Gastrocnemius medialis (tissue), 4 donors: ENCODE measurements around the gene NOTCH1. TPM values are rescaled to one million over a fixed set of nuclear protein-coding genes. Genes with fewer than 3 reads are reported as not detected.

ENCODE experiments used
- ATAC-seq, 2 donors: fragments of 150-250 bp; one replicate each; pipeline ENCODE4 v1.9.1; 2016
- DNase-seq, 2 donors: peaks; one replicate each; pipeline ENCODE4 v3.0.0-alpha.2; 2019
- H3K27ac ChIP-seq, 4 donors: fragments of 200-600 bp; sonication (generic); 1 replicate in 1 of 4; 2 replicates in 3 of 4; pipeline ENCODE4 v1.5.1; 2016 to 2018; ENCODE audit warnings: mild to moderate bottlenecking in 2 of 4, moderate library complexity in 1 of 4
- H3K27me3 ChIP-seq, 3 donors: fragments of 200-600 bp; sonication (generic) in 2 of 3; 1 replicate in 1 of 3; 2 replicates in 2 of 3; pipeline versions ENCODE4 v1.5.1 to v1.6.0; 2016 to 2019; ENCODE audit warnings: mild to moderate bottlenecking in 1 of 3, moderate library complexity in 1 of 3
- H3K36me3 ChIP-seq, 2 donors: fragments of 200-600 bp; sonication (generic) in 1 of 2; one replicate each; pipeline ENCODE4 v1.5.1; 2017 to 2018
- H3K4me1 ChIP-seq, 2 donors: fragments of 200-600 bp; sonication (generic) in 1 of 2; one replicate each; pipeline ENCODE4 v1.5.1; 2016 to 2017; ENCODE audit warnings: mild to moderate bottlenecking in 2 of 2
- H3K4me3 ChIP-seq, 4 donors: fragments of 200-600 bp; sonication (generic) in 3 of 4; 1 replicate in 1 of 4; 2 replicates in 3 of 4; pipeline ENCODE4 v1.5.1; 2016 to 2019; ENCODE audit warnings: mild to moderate bottlenecking in 2 of 4
- H3K9me3 ChIP-seq, 3 donors: fragments of 200-600 bp; sonication (generic) in 2 of 3; 1 replicate in 1 of 3; 2 replicates in 2 of 3; pipeline ENCODE4 v1.5.1; 2016 to 2019
- POLR2A ChIP-seq, 2 donors: fragments of 450-650 bp; IDR thresholded peaks; one replicate each; pipeline ENCODE4 v1.6.1; 2017; ENCODE audit warnings: antibody characterized with exemption in 2 of 2, mild to moderate bottlenecking in 2 of 2, moderate library complexity in 2 of 2
- in situ Hi-C, 4 donors: fragments of 200-750 bp; cut with MboI; loops; one replicate each; pipeline versions ENCODE4 v1.15.0 to v1.8.0; 2017; ENCODE audit warnings: low sequenced_read_pairs in 4 of 4
- intact Hi-C: fragments of 100-400 bp; cut with DNase I; formaldehyde crosslinking; loops from one replicate; pipeline ENCODE4 v1.15.1; 2023; ENCODE audit warnings: low total_unique reads
- total RNA-seq, 4 donors: library from RNA; depleted of rRNA; stranded (reverse); fragments of >200 nt; gene quantifications; one replicate each; pipeline versions ENCODE4 v1.1.0 to v1.2.3, GENCODE V29; 2016
- TF ChIP-seq, protein P1 (sequence below), 5 experiments: fragments of 450-650 bp in 3 of 5; fragments of 200-600 bp in 2 of 5; sonication (generic) in 2 of 5; IDR thresholded peaks in 4 of 5; conservative IDR thresholded peaks in 1 of 5; 1 replicate in 4 of 5; 2 replicates in 1 of 5; pipeline ENCODE4 v1.5.1; 2016 to 2019; ENCODE audit warnings: antibody characterized with exemption in 5 of 5, mild to moderate bottlenecking in 3 of 5, moderate library complexity in 3 of 5

Gene NOTCH1
- total RNA-seq, 4 donors from 2014 or later = 6.3 to 15.4 (median 8.2) TPM

DNA sequence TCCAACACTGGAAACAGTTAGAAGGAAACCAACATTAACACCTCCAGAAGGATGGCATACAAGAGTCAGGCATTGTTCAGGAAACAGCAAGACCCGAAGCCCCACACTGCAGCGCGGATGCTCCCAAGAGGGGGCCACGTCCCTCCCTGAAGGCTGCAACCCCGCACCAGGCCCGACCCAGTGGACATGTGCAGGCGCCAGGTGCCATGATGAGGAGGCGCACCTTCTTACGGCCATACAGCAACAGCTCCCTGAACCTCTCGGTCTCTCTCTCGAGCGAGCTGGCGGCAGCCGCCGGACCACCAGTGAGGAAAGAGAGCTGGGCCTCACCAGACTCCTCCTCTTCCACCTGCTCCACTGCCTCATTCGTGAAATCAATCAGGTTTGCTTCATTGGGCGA, 83.2 kb downstream of the NOTCH1 start:
- TF ChIP-seq, protein P1, sequence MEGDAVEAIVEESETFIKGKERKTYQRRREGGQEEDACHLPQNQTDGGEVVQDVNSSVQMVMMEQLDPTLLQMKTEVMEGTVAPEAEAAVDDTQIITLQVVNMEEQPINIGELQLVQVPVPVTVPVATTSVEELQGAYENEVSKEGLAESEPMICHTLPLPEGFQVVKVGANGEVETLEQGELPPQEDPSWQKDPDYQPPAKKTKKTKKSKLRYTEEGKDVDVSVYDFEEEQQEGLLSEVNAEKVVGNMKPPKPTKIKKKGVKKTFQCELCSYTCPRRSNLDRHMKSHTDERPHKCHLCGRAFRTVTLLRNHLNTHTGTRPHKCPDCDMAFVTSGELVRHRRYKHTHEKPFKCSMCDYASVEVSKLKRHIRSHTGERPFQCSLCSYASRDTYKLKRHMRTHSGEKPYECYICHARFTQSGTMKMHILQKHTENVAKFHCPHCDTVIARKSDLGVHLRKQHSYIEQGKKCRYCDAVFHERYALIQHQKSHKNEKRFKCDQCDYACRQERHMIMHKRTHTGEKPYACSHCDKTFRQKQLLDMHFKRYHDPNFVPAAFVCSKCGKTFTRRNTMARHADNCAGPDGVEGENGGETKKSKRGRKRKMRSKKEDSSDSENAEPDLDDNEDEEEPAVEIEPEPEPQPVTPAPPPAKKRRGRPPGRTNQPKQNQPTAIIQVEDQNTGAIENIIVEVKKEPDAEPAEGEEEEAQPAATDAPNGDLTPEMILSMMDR (IDR thresholded peaks at IDR 0.05 in 4 of 5, conservative IDR thresholded peaks at IDR 0.05 in 1 of 5) = no peak
- TF ChIP-seq POLR2A (IDR thresholded peaks at IDR 0.05) = no peak
- H3K4me3 ChIP-seq = no peak overlapping the region
- H3K9me3 ChIP-seq = no peaks in the 10 kb centered on the region
- no peak for DNase-seq
- no peaks in the 10 kb centered on the region for H3K4me1 ChIP-seq
- H3K27me3 ChIP-seq = no peaks in the 10 kb centered on the region
- intact Hi-C loops (loop anchor here (1.0 kb wide), 1 partner anchor 8 kb away; no protein-coding TSS in a partner anchor), in situ Hi-C loops (no loop called here)
- H3K36me3 ChIP-seq = peaks cover 6 to 100% of the 10 kb centered on the region in 2 donors
- no peak overlapping the region for H3K27ac ChIP-seq
- ATAC-seq = no peak

DNA sequence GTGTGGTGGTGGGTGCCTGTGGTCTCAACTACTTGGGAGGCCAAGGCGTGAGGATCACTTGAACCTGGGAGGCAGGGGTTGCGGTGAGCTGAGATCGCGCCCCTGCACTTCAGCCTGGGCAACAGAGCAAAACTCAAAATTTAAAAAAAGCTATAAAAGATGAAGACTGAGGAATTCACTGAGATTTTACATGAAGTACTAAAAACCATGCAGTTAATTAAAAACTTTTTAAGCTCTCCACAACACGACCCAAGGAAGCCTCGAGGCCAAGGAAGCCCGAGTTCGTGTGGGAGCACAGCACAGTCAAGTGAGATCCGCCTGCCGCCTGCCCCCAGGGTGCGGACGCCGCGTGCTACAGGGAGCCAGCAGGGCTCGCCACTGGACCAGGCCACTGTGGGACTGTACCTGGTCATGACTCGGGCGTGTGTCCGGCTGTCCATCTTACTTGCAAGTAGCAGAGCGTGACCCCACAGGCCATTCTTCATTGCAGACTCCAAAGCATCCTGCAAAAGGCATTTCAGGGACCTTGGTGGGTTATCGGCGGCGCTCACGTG, 85.0 kb downstream of the NOTCH1 start:
- in situ Hi-C loops = no loop called here
- intact Hi-C loops = no loop called here

DNA sequence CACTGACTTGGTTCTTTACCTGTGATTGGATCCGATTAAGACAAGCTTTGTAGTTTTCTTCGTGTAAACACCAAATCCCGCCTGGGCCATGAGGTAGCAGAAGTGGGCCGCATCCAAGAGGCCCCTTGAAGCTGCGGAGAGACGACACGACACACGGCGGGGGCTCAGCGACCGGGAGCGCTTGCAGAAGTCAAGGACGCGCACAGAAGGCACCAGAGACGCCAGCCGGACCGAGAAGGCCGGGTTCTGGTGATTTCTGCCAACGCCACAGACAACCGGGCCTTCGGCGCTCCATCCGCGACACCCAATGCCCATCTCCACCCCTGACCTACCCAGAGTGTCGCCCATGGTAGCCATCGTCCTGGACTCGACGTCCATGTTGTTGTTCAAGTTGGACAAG, 86.4 kb downstream of the NOTCH1 start:
- Histone ChIP-seq H3K36me3 (peaks cover 6 to 100% of the 10 kb centered on the region in 2 donors), H3K27me3 (no peaks in the 10 kb centered on the region), H3K9me3 (no peaks in the 10 kb centered on the region), H3K4me3 (no peak overlapping the region), H3K4me1 (no peaks in the 10 kb centered on the region), H3K27ac (no peak overlapping the region)
- in situ Hi-C loops (no loop called here), intact Hi-C loops (no loop called here)
- TF ChIP-seq, protein P1 (IDR thresholded peaks at IDR 0.05 in 4 of 5, conservative IDR thresholded peaks at IDR 0.05 in 1 of 5) = no peak
- TF ChIP-seq POLR2A (IDR thresholded peaks at IDR 0.05) = no peak
- DNase-seq (no peak), ATAC-seq (no peak)

More for the DNA sequence above, 85.0 kb downstream of the NOTCH1 start:
- Histone ChIP-seq H3K36me3 (peaks cover 6 to 100% of the 10 kb centered on the region in 2 donors), H3K4me3 (no peak overlapping the region), H3K27ac (no peak overlapping the region), H3K9me3 (no peaks in the 10 kb centered on the region), H3K27me3 (no peaks in the 10 kb centered on the region), H3K4me1 (no peaks in the 10 kb centered on the region)
- TF ChIP-seq POLR2A (IDR thresholded peaks at IDR 0.05) = no peak
- TF ChIP-seq, protein P1 (IDR thresholded peaks at IDR 0.05 in 4 of 5, conservative IDR thresholded peaks at IDR 0.05 in 1 of 5) = no peak
- DNase-seq = no peak
- ATAC-seq = no peak

DNA sequence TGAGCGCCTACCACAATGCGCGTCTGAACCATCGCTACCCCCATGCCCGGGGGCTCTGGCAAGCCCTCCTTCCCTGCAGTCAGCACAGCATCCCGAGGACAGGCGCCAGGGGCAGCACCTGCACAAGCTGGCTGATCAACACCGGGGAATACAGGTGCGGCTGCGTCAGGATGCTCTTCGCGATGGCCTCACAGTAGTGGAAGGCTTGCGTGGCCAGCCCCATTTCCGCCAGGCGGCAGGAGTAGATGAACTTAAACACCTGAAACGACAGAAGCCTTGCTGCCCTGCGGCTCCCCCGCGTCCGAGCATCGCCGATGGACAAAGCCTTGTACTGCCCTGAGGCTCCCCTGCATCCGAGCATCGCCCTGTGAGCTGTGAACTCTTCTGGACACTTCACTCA, 88.5 kb downstream of the NOTCH1 start:
- H3K4me1 ChIP-seq = no peaks in the 10 kb centered on the region
- peaks cover 2 to 88% of the 10 kb centered on the region in 2 donors for H3K36me3 ChIP-seq
- ATAC-seq = no peak
- no peak overlapping the region for H3K4me3 ChIP-seq
- H3K9me3 ChIP-seq = no peaks in the 10 kb centered on the region
- no peak overlapping the region for H3K27ac ChIP-seq
- no peaks in the 10 kb centered on the region for H3K27me3 ChIP-seq
- in situ Hi-C loops (no loop called here), intact Hi-C loops (no loop called here)
- no peak for DNase-seq
- TF ChIP-seq POLR2A (IDR thresholded peaks at IDR 0.05) = no peak
- TF ChIP-seq, protein P1 (IDR thresholded peaks at IDR 0.05 in 4 of 5, conservative IDR thresholded peaks at IDR 0.05 in 1 of 5) = no peak

DNA sequence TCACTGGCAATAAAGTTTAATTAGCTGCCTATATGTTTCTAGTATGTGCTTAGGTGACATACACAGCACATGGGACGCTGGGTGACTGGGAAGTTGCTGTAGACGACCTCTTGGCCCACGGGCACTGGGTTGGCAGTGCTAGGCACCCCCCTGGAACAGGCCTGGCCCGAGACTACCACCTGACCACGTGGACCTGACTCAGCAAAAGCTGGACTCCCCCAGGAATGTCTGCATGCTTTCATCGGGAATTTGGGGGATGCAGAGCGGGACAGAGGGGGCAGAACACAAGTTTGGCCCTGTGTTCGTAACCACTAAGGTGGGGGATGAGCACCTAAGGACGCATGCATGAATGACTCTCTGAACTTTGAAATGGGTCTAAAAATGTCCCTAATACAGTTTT, 89.6 kb downstream of the NOTCH1 start:
- in situ Hi-C loops = no loop called here
- no peak for TF ChIP-seq POLR2A (IDR thresholded peaks at IDR 0.05)
- TF ChIP-seq, protein P1 (IDR thresholded peaks at IDR 0.05 in 4 of 5, conservative IDR thresholded peaks at IDR 0.05 in 1 of 5) = no peak

More for the DNA sequence above, 89.6 kb downstream of the NOTCH1 start:
- intact Hi-C loops = no loop called here
- no peak overlapping the region for H3K4me3 ChIP-seq
- no peak overlapping the region for H3K27ac ChIP-seq
- H3K9me3 ChIP-seq = no peaks in the 10 kb centered on the region
- no peaks in the 10 kb centered on the region for H3K4me1 ChIP-seq
- H3K27me3 ChIP-seq = no peaks in the 10 kb centered on the region
- ATAC-seq (no peak), DNase-seq (no peak)
- H3K36me3 ChIP-seq = peaks cover 2 to 86% of the 10 kb centered on the region in 2 donors
